HEK293 (cell line): ENCODE measurements around the gene KIAA0825.

Source experiments
- CTCF ChIA-PET: fragments of 350-600 bp; formaldehyde crosslinking; extraction: SDS; loops from one replicate; lab custom pipeline; 2021; ENCODE audit warnings: antibody characterized with exemption; lab: Yijun Ruan, JAX
- POLR2A ChIA-PET: fragments of 300-600 bp; formaldehyde crosslinking; extraction: SDS; loops from one replicate; lab custom pipeline; 2020; ENCODE audit warnings: antibody characterized with exemption, inconsistent platforms; lab: Yijun Ruan, JAX
- H3K27ac ChIP-seq: fragments of 200-500 bp; sonication (Bioruptor generic); 2 replicates; pipeline ENCODE4 v1.5.1; 2014; ENCODE audit warnings: low read depth, low read length, control low read depth, inconsistent platforms; ENCODE audit errors: extremely low read depth
- H3K36me3 ChIP-seq, 2 experiments: fragments of 200-500 bp in 1 of 2; sonication (Bioruptor generic) in 1 of 2; 1 replicate in 1 of 2; 2 replicates in 1 of 2; pipeline ENCODE4 v1.5.1; 2014 to 2017; ENCODE audit warnings: inconsistent platforms in 2 of 2, low read length in 2 of 2; ENCODE audit not compliant: control insufficient read depth in 2 of 2, insufficient read depth in 1 of 2
- H3K4me1 ChIP-seq: fragments of 200-500 bp; sonication (Bioruptor generic); 2 replicates; pipeline ENCODE4 v1.5.1; 2014; ENCODE audit warnings: mild to moderate bottlenecking, low read length, inconsistent platforms; ENCODE audit not compliant: control insufficient read depth, insufficient read depth
- H3K4me3 ChIP-seq: 2 replicates; pipeline ENCODE4 v1.5.1; 2011; ENCODE audit warnings: low read depth, mild to moderate bottlenecking, control low read depth, low read length, moderate library complexity
- H3K9me3 ChIP-seq: fragments of 200-500 bp; sonication (Bioruptor generic); 2 replicates; pipeline ENCODE4 v1.5.1; 2014; ENCODE audit warnings: low read depth, low read length, inconsistent platforms; ENCODE audit not compliant: control insufficient read depth, insufficient read depth
- CTCF ChIP-seq: fragments of 450-650 bp; formaldehyde crosslinking; IDR thresholded peaks from 2 replicates; pipeline ENCODE4 v1.5.1; 2016; ENCODE audit warnings: missing biosample characterization, missing genetic modification characterization
- GLIS1 ChIP-seq: fragments of 450-650 bp; formaldehyde crosslinking; IDR thresholded peaks from 2 replicates; pipeline ENCODE4 v1.5.1; 2016; ENCODE audit warnings: missing biosample characterization, missing genetic modification characterization
- KLF9 ChIP-seq: fragments of 450-650 bp; formaldehyde crosslinking; IDR thresholded peaks from 2 replicates; pipeline ENCODE4 v1.5.1; 2016; ENCODE audit warnings: missing biosample characterization, missing genetic modification characterization, low read depth
- MZF1 ChIP-seq: fragments of 450-650 bp; formaldehyde crosslinking; IDR thresholded peaks from 2 replicates; pipeline ENCODE4 v1.5.1; 2017; ENCODE audit warnings: missing biosample characterization, missing genetic modification characterization, borderline replicate concordance
- PRDM2 ChIP-seq: fragments of 450-650 bp; formaldehyde crosslinking; IDR thresholded peaks from 2 replicates; pipeline ENCODE4 v1.5.1; 2016; ENCODE audit warnings: missing biosample characterization, missing genetic modification characterization, borderline replicate concordance
- WT1 ChIP-seq: fragments of 450-650 bp; formaldehyde crosslinking; IDR thresholded peaks from 2 replicates; pipeline ENCODE4 v1.5.1; 2016; ENCODE audit warnings: missing biosample characterization, missing genetic modification characterization
- ZBTB17 ChIP-seq: fragments of 450-650 bp; formaldehyde crosslinking; IDR thresholded peaks from 2 replicates; pipeline ENCODE4 v1.5.1; 2016; ENCODE audit warnings: missing biosample characterization, missing genetic modification characterization
- ZFP37 ChIP-seq: fragments of 450-650 bp; formaldehyde crosslinking; IDR thresholded peaks from 2 replicates; pipeline ENCODE4 v1.5.1; 2016; ENCODE audit warnings: missing biosample characterization, missing genetic modification characterization
- ZNF121 ChIP-seq: fragments of 450-650 bp; formaldehyde crosslinking; IDR thresholded peaks from 2 replicates; pipeline ENCODE4 v1.5.1; 2016; ENCODE audit warnings: missing biosample characterization, missing genetic modification characterization
- ZNF341 ChIP-seq: fragments of 450-650 bp; formaldehyde crosslinking; IDR thresholded peaks from 2 replicates; pipeline ENCODE4; 2016; ENCODE audit warnings: low read depth, missing biosample characterization, missing genetic modification characterization
- ZNF362 ChIP-seq: fragments of 450-650 bp; formaldehyde crosslinking; IDR thresholded peaks from 2 replicates; pipeline ENCODE4 v1.5.1; 2016; ENCODE audit warnings: missing biosample characterization, missing genetic modification characterization
- ZNF549 ChIP-seq: fragments of 450-650 bp; IDR thresholded peaks from 2 replicates; pipeline ENCODE4 v1.5.1; 2018; ENCODE audit warnings: missing biosample characterization, missing genetic modification characterization, mild to moderate bottlenecking, inconsistent platforms, moderate library complexity
- ZNF558 ChIP-seq: fragments of 450-650 bp; formaldehyde crosslinking; IDR thresholded peaks from 2 replicates; pipeline ENCODE4 v1.5.1; 2016; ENCODE audit warnings: missing biosample characterization, missing genetic modification characterization
- ZNF561 ChIP-seq: fragments of 450-650 bp; IDR thresholded peaks from 2 replicates; pipeline ENCODE4 v1.5.1; 2018; ENCODE audit warnings: missing biosample characterization, missing genetic modification characterization, borderline replicate concordance
- ZNF629 ChIP-seq: fragments of 450-650 bp; formaldehyde crosslinking; IDR thresholded peaks from 2 replicates; pipeline ENCODE4 v1.5.1; 2017; ENCODE audit warnings: missing biosample characterization, missing genetic modification characterization
- ZNF843 ChIP-seq: fragments of 450-650 bp; formaldehyde crosslinking; IDR thresholded peaks from 2 replicates; pipeline ENCODE4 v1.5.1; 2016; ENCODE audit warnings: missing biosample characterization, missing genetic modification characterization

Gene KIAA0825

GRCh38 chr5:94432499-94432898, 185.9 kb downstream of the KIAA0825 start (continued):
- TF ChIP-seq KLF9 (tag by site-specific recombination) (peak; percentile 28; the same call in 1 of the 2 replicates), ZBTB17 (tag by site-specific recombination) (peak; percentile 63; the same call in 1 of the 2 replicates), WT1 (peak; percentile 43; the same call in 1 of the 2 replicates), CTCF (no peak), ZNF362 (tag by site-specific recombination) (peak; percentile 96), ZFP37 (tag by site-specific recombination) (0 out of 2 replicates have a peak, but pooled peaks have one; percentile 42), ZNF121 (tag by site-specific recombination) (peak; percentile 81), ZNF561 (tag by site-specific recombination) (no peak), ZNF629 (tag by site-specific recombination) (peak; percentile 86), GLIS1 (peak; percentile 16; the same call in 1 of the 2 replicates)

GRCh38 chr5:94431696-94432095, 186.7 kb downstream of the KIAA0825 start:
- no peak overlapping the region for H3K27ac ChIP-seq
- no peaks in the 10 kb centered on the region for H3K36me3 ChIP-seq
- POLR2A ChIA-PET = no interaction called here
- no peak for TF ChIP-seq CTCF
- TF ChIP-seq ZNF341 (tag by site-specific recombination) = no peak
- TF ChIP-seq ZNF843 (tag by site-specific recombination) = no peak
- no peak for TF ChIP-seq PRDM2
- TF ChIP-seq ZNF362 (tag by site-specific recombination) = no peak
- no peak for TF ChIP-seq MZF1
- no peak for TF ChIP-seq ZNF549
- TF ChIP-seq ZNF558 (tag by site-specific recombination) = no peak
- CTCF ChIA-PET = no interaction called here
- no peaks in the 10 kb centered on the region for H3K4me1 ChIP-seq
- no peaks in the 10 kb centered on the region for H3K9me3 ChIP-seq
- H3K4me3 ChIP-seq = no peak overlapping the region
